NCI-H510A (cell line): ENCODE data around the gene TMEM132D.
"Not testable (repeated sequence)": the region's sequence is repeated elsewhere in the genome, so short reads cannot be mapped to it uniquely, and the experiment has no call there.

Experiments used
- DNase-seq: peaks from one replicate; lab custom pipeline; 2025; lab: John Stamatoyannopoulos, UW

Gene TMEM132D

GRCh38 chr12:129063600-129063999, 840.2 kb downstream of the TMEM132D start:
- DNase-seq, result no peak

DNA sequence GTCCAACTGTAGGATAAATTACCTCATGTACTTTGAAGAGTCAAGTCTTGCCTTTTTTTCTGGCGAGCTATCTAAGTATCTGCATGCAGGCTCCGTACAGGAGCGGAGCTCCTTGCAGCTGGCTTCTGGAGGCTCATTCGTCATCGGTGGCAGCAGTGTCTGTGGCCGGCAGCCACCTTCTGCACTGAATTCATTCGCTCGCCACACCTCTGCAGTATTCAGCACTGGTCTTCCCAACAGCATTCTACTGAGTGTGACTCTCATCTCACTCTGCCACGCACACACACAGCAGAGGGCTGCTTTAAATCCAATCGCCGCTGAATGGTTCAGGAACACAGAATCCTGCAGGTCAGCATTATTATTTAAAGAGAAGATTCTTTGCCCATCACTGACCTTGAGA, 850.6 kb downstream of the TMEM132D start:
- no peak for DNase-seq

DNA sequence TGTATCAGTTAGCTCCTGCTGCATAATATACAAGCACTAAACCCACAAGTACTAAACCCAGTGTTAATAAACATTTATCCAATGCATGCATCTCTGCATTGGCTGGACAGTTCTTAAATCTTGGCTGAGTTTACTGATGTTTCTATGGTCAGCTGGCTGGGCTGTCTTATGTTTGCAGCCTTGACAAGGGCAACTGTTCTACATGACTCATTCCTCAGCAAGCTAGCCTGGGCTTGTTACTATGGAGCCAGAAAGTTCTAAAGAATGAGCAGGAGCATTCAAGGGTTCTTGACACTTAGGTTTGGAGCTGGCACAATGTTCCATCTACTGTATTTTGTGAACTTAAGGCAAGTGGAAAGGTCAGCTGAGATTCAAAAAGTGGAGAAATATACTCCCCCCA, 851.5 kb downstream of the TMEM132D start:
- no peak for DNase-seq

GRCh38 chr12:129049917-129050316, 853.9 kb downstream of the TMEM132D start:
- DNase-seq, result no peak

- not testable (repeated sequence) for DNase-seq
Observed at GRCh38 chr12:129043334-129043733, 860.5 kb downstream of the TMEM132D start.

- no peak for DNase-seq
Observed at GRCh38 chr12:129036135-129036534, 867.7 kb downstream of the TMEM132D start.

GRCh38 chr12:129034558-129035289, 869.1 kb downstream of the TMEM132D start:
- DNase-seq, result no peak

GRCh38 chr12:129028844-129029243, 875.0 kb downstream of the TMEM132D start:
- DNase-seq, result no peak

DNA sequence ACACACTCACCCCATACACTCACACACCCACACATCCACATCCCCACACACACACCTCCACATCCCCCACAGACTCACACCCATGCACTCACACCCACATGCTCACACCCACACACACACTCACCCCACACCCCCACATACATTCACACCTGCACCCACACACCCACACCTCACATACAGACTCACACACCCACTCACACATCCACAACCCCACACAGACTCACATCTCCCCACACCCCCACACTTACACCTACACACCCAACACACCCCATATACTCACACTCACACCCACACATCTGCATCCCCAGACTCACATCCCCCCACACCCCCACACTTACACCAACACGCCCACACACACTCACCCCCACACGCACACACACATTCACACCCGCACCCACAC, 878.8 kb downstream of the TMEM132D start:
- no peak for DNase-seq
